SK-N-SH (cell line): ENCODE results near the gene CHRM3. TPM values are rescaled to one million over a fixed set of nuclear protein-coding genes. Genes with fewer than 3 reads are reported as not detected.

ENCODE experiments used
- CTCF ChIA-PET: fragments of 300-600, 350-600 bp; formaldehyde crosslinking; extraction: SDS; loops from one replicate; lab custom pipeline; 2021; lab: Yijun Ruan, JAX
- POLR2A ChIA-PET: fragments of 350-600 bp; sonication (Branson Sonifier 250); formaldehyde crosslinking; extraction: SDS; loops from one replicate; lab custom pipeline; 2020; ENCODE audit warnings: antibody characterized with exemption, inconsistent platforms; lab: Yijun Ruan, JAX
- DNase-seq: peaks from one replicate; pipeline ENCODE4 v3.0.0; 2012
- H2AFZ ChIP-seq: fragments of 200-600 bp; sonication (generic); 2 replicates; pipeline ENCODE4 v1.8.1; 2016; ENCODE audit warnings: antibody characterized with exemption, mild to moderate bottlenecking, low read depth
- H3F3A ChIP-seq: fragments of 200-600 bp; sonication (generic); replicated peaks from 2 replicates; pipeline ENCODE3; 2016; ENCODE audit warnings: antibody characterized with exemption, mild to moderate bottlenecking; ENCODE audit not compliant: insufficient read depth
- H3K27ac ChIP-seq, 2 experiments: fragments of 200-500 bp in 1 of 2; fragments of 200-600 bp in 1 of 2; sonication (Bioruptor generic) in 1 of 2; sonication (generic), shearing (Covaris generic) in 1 of 2; 2 replicates each; pipeline versions ENCODE4 v1.5.1 to v1.6.1; 2014 to 2016; ENCODE audit warnings: low read depth in 2 of 2, inconsistent platforms in 1 of 2, low read length in 1 of 2, mild to moderate bottlenecking in 1 of 2, mixed read lengths in 1 of 2
- H3K27me3 ChIP-seq: fragments of 200-600 bp; sonication (generic), shearing (Covaris generic); 2 replicates; pipeline ENCODE4 v1.6.1; 2016; ENCODE audit warnings: mixed run types; ENCODE audit not compliant: insufficient read depth
- H3K36me3 ChIP-seq, 2 experiments: fragments of 200-500 bp in 1 of 2; fragments of 200-600 bp in 1 of 2; sonication (Bioruptor generic) in 1 of 2; sonication (generic) in 1 of 2; replicated peaks in 1 of 2; 2 replicates each; pipeline versions ENCODE3 to v1.5.1; 2014 to 2016; ENCODE audit warnings: low read length in 1 of 2, mild to moderate bottlenecking in 1 of 2; ENCODE audit not compliant: insufficient read depth in 2 of 2, control insufficient read depth in 1 of 2
- H3K4me1 ChIP-seq, 2 experiments: fragments of 200-500 bp in 1 of 2; fragments of 200-600 bp in 1 of 2; sonication (Bioruptor generic) in 1 of 2; sonication (generic), shearing (Covaris generic) in 1 of 2; 2 replicates each; pipeline versions ENCODE4 v1.5.1 to v1.6.1; 2014 to 2016; ENCODE audit warnings: low read depth in 1 of 2, low read length in 1 of 2, mixed run types in 1 of 2; ENCODE audit not compliant: insufficient read depth in 2 of 2, control insufficient read depth in 1 of 2
- H3K4me2 ChIP-seq: fragments of 200-600 bp; sonication (generic), shearing (Covaris generic); 2 replicates; pipeline ENCODE4 v1.6.1; 2017; ENCODE audit warnings: mixed run types
- H3K4me3 ChIP-seq, 2 experiments: fragments of 200-500 bp in 1 of 2; fragments of 200-600 bp in 1 of 2; sonication (Bioruptor generic) in 1 of 2; sonication (generic), shearing (Covaris generic) in 1 of 2; 2 replicates each; pipeline versions ENCODE4 v1.5.1 to v1.8.1; 2014 to 2016; ENCODE audit warnings: low read depth in 2 of 2, inconsistent platforms in 1 of 2, low read length in 1 of 2, mild to moderate bottlenecking in 1 of 2, mixed read lengths in 1 of 2, moderate library complexity in 1 of 2
- H3K79me2 ChIP-seq: fragments of 200-600 bp; sonication (generic); 2 replicates; pipeline ENCODE4 v1.8.1; 2017; ENCODE audit warnings: mild to moderate bottlenecking; ENCODE audit not compliant: insufficient read depth
- H3K9ac ChIP-seq: fragments of 200-600 bp; sonication (generic); 2 replicates; pipeline ENCODE4 v1.6.1; 2017; ENCODE audit warnings: mixed run types
- H3K9me2 ChIP-seq: fragments of 200-600 bp; sonication (generic); 2 replicates; pipeline ENCODE4 v1.6.1; 2017; ENCODE audit warnings: mixed run types
- H3K9me3 ChIP-seq: fragments of 200-600 bp; sonication (generic); 2 replicates; pipeline ENCODE4 v1.6.1; 2017; ENCODE audit warnings: mixed run types, mild to moderate bottlenecking, moderate library complexity
- H4K20me1 ChIP-seq: fragments of 200-600 bp; sonication (generic); 2 replicates; pipeline ENCODE4 v1.6.1; 2017; ENCODE audit warnings: mild to moderate bottlenecking, mixed run types; ENCODE audit not compliant: insufficient read depth
- CTCF ChIP-seq: fragments of 200-600 bp; sonication (generic); IDR thresholded peaks from 2 replicates; pipeline ENCODE4 v1.6.1; 2017; ENCODE audit warnings: antibody characterized with exemption, mild to moderate bottlenecking, moderate library complexity
- EP300 ChIP-seq, 2 experiments: IDR thresholded peaks; 2 replicates each; pipeline versions ENCODE4 v1.4.0 to v1.6.1; 2012; ENCODE audit warnings: borderline replicate concordance in 1 of 2, low read depth in 1 of 2, low read length in 1 of 2
- EZH2phosphoT487 ChIP-seq: fragments of 200-600 bp; sonication (generic); IDR thresholded peaks from 2 replicates; pipeline ENCODE4 v1.6.1; 2017; ENCODE audit warnings: low read depth, mixed run types, mild to moderate bottlenecking, antibody characterized with exemption, moderate library complexity, borderline replicate concordance
- FOXJ3 ChIP-seq: sonication (generic); formaldehyde crosslinking; IDR thresholded peaks from 2 replicates; pipeline ENCODE4 v1.5.1; 2020; ENCODE audit warnings: mild to moderate bottlenecking, missing genetic modification reagents
- JUND ChIP-seq: IDR thresholded peaks from 2 replicates; pipeline ENCODE4 v1.4.0; 2012
- MEF2A ChIP-seq: IDR thresholded peaks from 2 replicates; pipeline ENCODE4 v1.4.0; 2012; ENCODE audit warnings: low read depth, borderline replicate concordance
- NFIC ChIP-seq: IDR thresholded peaks from 2 replicates; pipeline ENCODE4 v1.4.0; 2012; ENCODE audit warnings: borderline replicate concordance
- RCOR1 ChIP-seq: fragments of 150-350 bp; IDR thresholded peaks from 2 replicates; pipeline ENCODE4 v1.6.1; 2017; ENCODE audit warnings: antibody characterized with exemption, low read length
- REST ChIP-seq: IDR thresholded peaks from 2 replicates; pipeline ENCODE4 v1.6.1; 2012; ENCODE audit warnings: mild to moderate bottlenecking, low read depth, low read length, moderate library complexity
- RFX5 ChIP-seq: IDR thresholded peaks from 2 replicates; pipeline ENCODE4 v1.6.1; 2012; ENCODE audit warnings: mild to moderate bottlenecking, improper control_type of control experiment, low read length
- SIN3A ChIP-seq: IDR thresholded peaks from 2 replicates; pipeline ENCODE4 v1.6.1; 2012; ENCODE audit warnings: low read depth, mild to moderate bottlenecking, low read length, moderate library complexity, borderline replicate concordance
- SMC3 ChIP-seq: IDR thresholded peaks from 2 replicates; pipeline ENCODE4 v1.6.1; 2012; ENCODE audit warnings: low read depth, low read length, improper control_type of control experiment
- USF2 ChIP-seq: fragments of 150-350 bp; IDR thresholded peaks from 2 replicates; pipeline ENCODE4 v1.6.1; 2017; ENCODE audit warnings: antibody characterized with exemption, low read length, low read depth, borderline replicate concordance
- YY1 ChIP-seq: IDR thresholded peaks from 2 replicates; pipeline ENCODE4 v1.4.0; 2012; ENCODE audit warnings: low read depth, mild to moderate bottlenecking
- WGBS: methylation state at CpG from one replicate; pipeline ENCODE4 v1.1.6; 2017; ENCODE audit warnings: low lambda C conversion rate; 5-methylcytosine and 5-hydroxymethylcytosine counted together
- polyA plus RNA-seq, 3 experiments: library from polyadenylated mRNA; depleted of rRNA; stranded (reverse); fragments of >200 nt; gene quantifications; 2 replicates each; pipeline ENCODE4 v1.2.3, GENCODE V29; 2012
- TF ChIP-seq, protein P1 (sequence below): IDR thresholded peaks from 2 replicates; pipeline ENCODE4 v1.4.0; 2012; ENCODE audit warnings: low read depth, borderline replicate concordance

CHRM3 gene
- polyA plus RNA-seq, 1 of the 3 experiments (the other 2 are of a cell fraction): 0.07 TPM

- no peak for TF ChIP-seq YY1
- peak; percentile 22; the same call in 1 of the 2 replicates for TF ChIP-seq SMC3
- TF ChIP-seq CTCF: no peak
- TF ChIP-seq, protein P1, sequence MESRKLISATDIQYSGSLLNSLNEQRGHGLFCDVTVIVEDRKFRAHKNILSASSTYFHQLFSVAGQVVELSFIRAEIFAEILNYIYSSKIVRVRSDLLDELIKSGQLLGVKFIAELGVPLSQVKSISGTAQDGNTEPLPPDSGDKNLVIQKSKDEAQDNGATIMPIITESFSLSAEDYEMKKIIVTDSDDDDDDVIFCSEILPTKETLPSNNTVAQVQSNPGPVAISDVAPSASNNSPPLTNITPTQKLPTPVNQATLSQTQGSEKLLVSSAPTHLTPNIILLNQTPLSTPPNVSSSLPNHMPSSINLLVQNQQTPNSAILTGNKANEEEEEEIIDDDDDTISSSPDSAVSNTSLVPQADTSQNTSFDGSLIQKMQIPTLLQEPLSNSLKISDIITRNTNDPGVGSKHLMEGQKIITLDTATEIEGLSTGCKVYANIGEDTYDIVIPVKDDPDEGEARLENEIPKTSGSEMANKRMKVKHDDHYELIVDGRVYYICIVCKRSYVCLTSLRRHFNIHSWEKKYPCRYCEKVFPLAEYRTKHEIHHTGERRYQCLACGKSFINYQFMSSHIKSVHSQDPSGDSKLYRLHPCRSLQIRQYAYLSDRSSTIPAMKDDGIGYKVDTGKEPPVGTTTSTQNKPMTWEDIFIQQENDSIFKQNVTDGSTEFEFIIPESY: no peak
- TF ChIP-seq USF2: no peak
- no peak for TF ChIP-seq RCOR1
- TF ChIP-seq, all 33 proteins: peak for 5
These were observed at the start of gene CHRM3 (continued) for GRCh38 chr1:239386453-239387303.

DNA sequence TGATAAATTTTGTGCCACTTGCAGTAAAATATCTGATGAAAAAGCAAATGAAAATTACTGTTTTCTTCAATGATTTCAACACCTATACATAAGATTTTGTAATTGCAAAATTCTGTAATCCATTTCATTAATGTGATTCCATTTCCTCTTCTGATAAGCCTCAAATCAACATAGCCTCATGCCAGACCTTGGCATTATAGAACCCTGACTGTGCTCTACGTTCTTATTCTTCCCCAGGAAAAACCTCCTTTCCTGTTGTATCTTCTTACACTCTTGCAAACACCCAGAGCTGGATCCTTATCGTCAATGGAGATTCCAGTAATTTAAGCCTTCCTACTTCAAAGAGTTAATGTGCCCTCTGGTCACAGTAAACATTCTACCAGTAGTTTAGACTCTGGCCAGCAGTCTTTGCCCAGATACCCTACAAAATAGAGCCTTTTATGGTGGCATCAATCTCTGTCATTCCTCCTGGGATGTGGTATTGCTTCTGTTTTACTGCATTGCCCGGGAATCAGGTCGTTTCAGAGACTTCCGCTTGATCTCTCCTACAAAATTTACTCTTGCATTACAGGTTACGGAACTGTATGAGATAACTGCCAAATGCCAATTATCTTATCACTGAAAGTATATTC lies 48.5 kb upstream of the CHRM3 start:
- no peaks in the 10 kb centered on the region for H3K9me2 ChIP-seq
- no peaks in the 10 kb centered on the region for H3K79me2 ChIP-seq
- ChIA-PET POLR2A (no interaction called here), CTCF (no interaction called here)
- no peaks in the 10 kb centered on the region for H3F3A ChIP-seq
- H4K20me1 ChIP-seq: no peaks in the 10 kb centered on the region
- 51% methylated on average over 6 of the region's 6 CpGs for WGBS
- TF ChIP-seq FOXJ3 (no peak), MEF2A (no peak), SIN3A (no peak), JUND (no peak), EZH2phosphoT487 (no peak), REST (no peak), EP300 (IDR thresholded peaks at IDR 0.05; ENCODE audit: borderline replicate concordance in 1 of 2, low read depth in 1 of 2, low read length in 1 of 2) (no peak), USF2 (no peak), RFX5 (no peak), NFIC (no peak)
- TF ChIP-seq, protein P1: no peak
- no peaks in the 10 kb centered on the region for H3K9me3 ChIP-seq
- H3K4me3 ChIP-seq: no peak overlapping the region
- H2AFZ ChIP-seq: no peak overlapping the region
- DNase-seq: no peak
- H3K36me3 ChIP-seq: no peaks in the 10 kb centered on the region
- no peak overlapping the region for H3K9ac ChIP-seq
- no peaks in the 10 kb centered on the region for H3K27me3 ChIP-seq
- no peaks in the 10 kb centered on the region for H3K4me1 ChIP-seq
- H3K27ac ChIP-seq: no peak overlapping the region
- no peak overlapping the region for H3K4me2 ChIP-seq
